B cell (primary cell): ENCODE measurements around the gene SEPTIN5. TPM values are rescaled to one million over a fixed set of nuclear protein-coding genes. Genes with fewer than 3 reads are reported as not detected.
A peak's percentile ranks its signal among the peaks of the same experiment; 100 is the strongest.

Experiments used
- ATAC-seq: fragments of 200-7000 bp; cut with Tn5 transposase; one replicate; pipeline ENCODE4 v1.10.0; 2021; ENCODE audit warnings: low read depth, mild to moderate bottlenecking, moderate number of reproducible peaks, moderate library complexity
- CTCF ChIA-PET: fragments of 350-600 bp; sonication (Branson Sonifier 250); formaldehyde crosslinking; loops from one replicate; lab custom pipeline; 2021; ENCODE audit warnings: antibody characterized with exemption, inconsistent platforms; lab: Charles Lee
- POLR2A ChIA-PET: fragments of 350-600 bp; sonication (Branson Sonifier 250); formaldehyde crosslinking; loops from one replicate; lab custom pipeline; 2021; ENCODE audit warnings: antibody characterized with exemption; lab: Charles Lee
- DNase-seq: peaks from one replicate; pipeline ENCODE4 v3.0.0; 2013
- H2AFZ ChIP-seq: 2 replicates; pipeline ENCODE4 v1.6.1; 2012; ENCODE audit warnings: mild to moderate bottlenecking, low read depth, low read length; ENCODE audit not compliant: insufficient read depth, poor library complexity, severe bottlenecking
- H3K27ac ChIP-seq, 2 donors: 1 replicate in 1 of 2; 2 replicates in 1 of 2; pipeline ENCODE4 v1.5.1; 2012 to 2013; ENCODE audit warnings: low read length in 2 of 2, mild to moderate bottlenecking in 2 of 2, moderate library complexity in 1 of 2
- H3K27me3 ChIP-seq, 4 experiments: fragments of 200-600 bp in 1 of 4; sonication (generic) in 1 of 4; replicated peaks in 1 of 4; 1 replicate in 2 of 4; 2 replicates in 2 of 4; pipeline versions ENCODE4 v1.6.1 to v1.7.0; 2013 to 2016; ENCODE audit warnings: low read length in 3 of 4, mild to moderate bottlenecking in 2 of 4, mixed read lengths in 1 of 4, moderate library complexity in 1 of 4; ENCODE audit not compliant: insufficient read depth in 4 of 4, control insufficient read depth in 3 of 4; ENCODE audit errors: control extremely low read depth in 1 of 4
- H3K36me3 ChIP-seq, 2 experiments: replicated peaks in 1 of 2; 1 replicate in 1 of 2; 2 replicates in 1 of 2; pipeline versions ENCODE4 v1.6.1 to v1.7.1; 2013; ENCODE audit warnings: low read length in 1 of 2; ENCODE audit not compliant: insufficient read depth in 2 of 2, control insufficient read depth in 1 of 2; ENCODE audit errors: control extremely low read depth in 1 of 2, extremely low read depth in 1 of 2
- H3K4me1 ChIP-seq, 2 donors: fragments of 200-600 bp in 1 of 2; sonication (generic) in 1 of 2; 1 replicate in 1 of 2; 2 replicates in 1 of 2; pipeline versions ENCODE4 v1.5.1 to v1.6.1; 2013 to 2017; ENCODE audit warnings: low read length in 2 of 2; ENCODE audit not compliant: control insufficient read depth in 2 of 2, insufficient read depth in 2 of 2
- H3K4me2 ChIP-seq: replicated peaks from 2 replicates; pipeline ENCODE3; 2012; ENCODE audit warnings: mild to moderate bottlenecking, low read depth, low read length; ENCODE audit not compliant: poor library complexity, severe bottlenecking
- H3K4me3 ChIP-seq, 5 experiments: fragments of 200-600 bp in 1 of 5; sonication (generic) in 1 of 5; 1 replicate in 3 of 5; 2 replicates in 2 of 5; pipeline versions ENCODE4 v1.5.1 to v1.7.0; 2011 to 2016; ENCODE audit warnings: low read length in 4 of 5, mild to moderate bottlenecking in 4 of 5, low read depth in 2 of 5, control low read depth in 1 of 5, moderate library complexity in 1 of 5; ENCODE audit not compliant: insufficient read depth in 1 of 5; ENCODE audit errors: control extremely low read depth in 1 of 5, extremely low read depth in 1 of 5
- H3K79me2 ChIP-seq: fragments of 200-600 bp; sonication (generic); one replicate; pipeline ENCODE4 v1.6.0; 2016; ENCODE audit warnings: low read length; ENCODE audit not compliant: control insufficient read depth, insufficient read depth
- H3K9ac ChIP-seq: fragments of 200-600 bp; sonication (generic); 2 replicates; pipeline ENCODE4 v1.6.1; 2017; ENCODE audit warnings: mild to moderate bottlenecking, low read length, moderate library complexity
- H3K9me3 ChIP-seq, 3 donors: one replicate each; pipeline versions ENCODE4 v1.6.1 to v1.7.1; 2013; ENCODE audit warnings: low read length in 2 of 3; ENCODE audit not compliant: control insufficient read depth in 2 of 3, insufficient read depth in 1 of 3; ENCODE audit errors: control extremely low read depth in 1 of 3
- H4K20me1 ChIP-seq: 2 replicates; pipeline ENCODE4 v1.6.0; 2012; ENCODE audit warnings: mild to moderate bottlenecking, low read length; ENCODE audit not compliant: insufficient read depth, control insufficient read depth, poor library complexity, severe bottlenecking
- H3K27ac Mint-ChIP-seq: one replicate; pipeline ENCODE4 v1.8.0; 2021; ENCODE audit warnings: mixed read lengths
- H3K27me3 Mint-ChIP-seq: one replicate; pipeline ENCODE4 v1.8.0; 2021; ENCODE audit warnings: mixed read lengths
- H3K4me1 Mint-ChIP-seq: one replicate; pipeline ENCODE4 v1.8.0; 2021; ENCODE audit warnings: mixed read lengths
- H3K4me3 Mint-ChIP-seq: one replicate; pipeline ENCODE4 v1.8.0; 2021; ENCODE audit warnings: mixed read lengths
- H3K9me3 Mint-ChIP-seq: one replicate; pipeline ENCODE4 v1.8.0; 2022; ENCODE audit warnings: mixed read lengths; ENCODE audit not compliant: insufficient read depth
- CTCF ChIP-seq: fragments of 200-600 bp; IDR thresholded peaks from one replicate; pipeline ENCODE4 v1.8.0; 2022; ENCODE audit warnings: antibody characterized with exemption, mild to moderate bottlenecking
- EZH2 ChIP-seq: IDR thresholded peaks from 2 replicates; pipeline ENCODE4 v1.6.1; 2012; ENCODE audit warnings: borderline replicate concordance, low read depth, mild to moderate bottlenecking, moderate library complexity, low read length; ENCODE audit not compliant: insufficient read depth, poor library complexity, severe bottlenecking
- WGBS: methylation state at CpG from one replicate; pipeline ENCODE4 v1.1.5; 2013; ENCODE audit warnings: missing lambda C conversion rate; ENCODE audit not compliant: insufficient coverage; 5-methylcytosine and 5-hydroxymethylcytosine counted together
- intact Hi-C: fragments of 100-400 bp; cut with micrococcal nuclease; formaldehyde crosslinking; loops from one replicate; pipeline ENCODE4 v1.10.0; 2022
- polyA plus RNA-seq: library from polyadenylated mRNA; depleted of rRNA; stranded (reverse); fragments of >200 nt; gene quantifications from 2 replicates; pipeline ENCODE4 v1.2.3, GENCODE V29; 2012
- total RNA-seq, 2 donors: library from RNA; stranded (reverse); fragments of 120-200 nt in 1 of 2; gene quantifications; 1 replicate in 1 of 2; 2 replicates in 1 of 2; pipeline versions ENCODE4 v1.2.3 to v1.2.4, GENCODE V29; 2013 to 2022

Gene SEPTIN5
- total and polyA plus RNA-seq, 2 donors (not counting 1 experiment from before 2014, with no cell fraction given): 0.06 TPM; not detected in 1

- no peak for ATAC-seq
- CTCF ChIA-PET: no interaction called here
- Histone ChIP-seq H2AFZ (no peak overlapping the region), H3K27me3 (peaks cover 0 to 78% (median 47%) of the 10 kb centered on the region in 4 experiments), H3K79me2 (no peaks in the 10 kb centered on the region), H3K36me3 (no peaks in the 10 kb centered on the region), H3K4me2 (no peak overlapping the region), H3K4me3 (no peak overlapping the region), H3K9me3 (peaks cover 0 to 27% (median 0%) of the 10 kb centered on the region in 3 donors), H3K27ac (no peak overlapping the region), H3K9ac (no peak overlapping the region), H3K4me1 (peaks cover 20 to 31% of the 10 kb centered on the region in 2 donors), H4K20me1 (no peaks in the 10 kb centered on the region)
- WGBS: 61% methylated on average over 21 of the region's 25 CpGs
- DNase-seq: no peak
- no peak overlapping the region for H3K27ac Mint-ChIP-seq
- peaks cover 59% of the 10 kb centered on the region for H3K27me3 Mint-ChIP-seq
- TF ChIP-seq CTCF (no peak), EZH2 (no peak)
- POLR2A ChIA-PET: no interaction called here
- H3K9me3 Mint-ChIP-seq: no peaks in the 10 kb centered on the region
- intact Hi-C loops: no loop called here
- peaks cover 35% of the 10 kb centered on the region for H3K4me1 Mint-ChIP-seq
- peak overlapping the region; percentile 68 for H3K4me3 Mint-ChIP-seq
These were observed 50.6 kb downstream of the SEPTIN5 start for GRCh38 chr22:19764636-19765476.
